Inferior parietal cortex (tissue), 1 donor: ENCODE results near the gene SIK3.

ENCODE experiments used
- DNase-seq: peaks from one replicate; pipeline ENCODE4 v3.0.0-alpha.2; 2016; ENCODE audit errors: extremely low spot score

SIK3 gene

DNA sequence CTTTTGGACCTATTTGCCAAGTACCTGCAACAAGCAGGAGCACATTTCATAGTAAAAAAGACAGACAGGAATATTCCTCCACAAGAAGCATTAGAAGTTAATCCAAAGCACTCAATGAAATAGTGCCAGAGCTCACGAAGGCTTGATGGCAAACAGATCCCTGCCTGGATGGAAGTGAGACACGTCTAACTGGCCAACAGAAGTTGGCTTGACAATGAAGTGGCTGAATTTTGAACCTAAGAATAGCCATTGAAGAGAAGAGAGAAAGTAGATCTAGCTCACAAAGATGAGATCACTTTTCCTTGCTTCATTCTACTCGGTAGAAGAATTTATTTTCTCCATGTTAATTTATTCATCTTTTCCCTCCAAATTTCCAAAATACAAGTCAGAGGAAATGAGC, 230.2 kb downstream of the SIK3 start:
- DNase-seq, result no peak

DNA sequence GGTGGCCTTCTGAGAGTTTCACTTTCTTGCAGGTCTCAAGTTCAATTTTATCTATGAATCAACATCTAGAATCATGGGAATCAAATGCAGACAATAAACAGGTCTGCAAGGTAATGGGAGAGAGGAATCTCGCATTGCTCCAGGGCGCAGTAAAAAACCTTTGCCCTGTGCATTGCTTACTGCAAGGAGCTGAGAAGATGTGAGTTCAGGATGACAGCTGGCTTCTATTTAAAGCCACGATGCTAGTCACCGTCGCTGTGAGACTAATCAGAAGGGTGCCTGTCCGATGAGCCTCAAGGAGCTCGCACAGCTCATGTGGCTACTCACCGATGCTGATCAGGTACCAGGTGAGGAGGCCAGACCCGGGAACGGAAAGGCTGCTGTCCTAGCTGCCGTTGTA, 230.6 kb downstream of the SIK3 start:
- no peak for DNase-seq

DNA sequence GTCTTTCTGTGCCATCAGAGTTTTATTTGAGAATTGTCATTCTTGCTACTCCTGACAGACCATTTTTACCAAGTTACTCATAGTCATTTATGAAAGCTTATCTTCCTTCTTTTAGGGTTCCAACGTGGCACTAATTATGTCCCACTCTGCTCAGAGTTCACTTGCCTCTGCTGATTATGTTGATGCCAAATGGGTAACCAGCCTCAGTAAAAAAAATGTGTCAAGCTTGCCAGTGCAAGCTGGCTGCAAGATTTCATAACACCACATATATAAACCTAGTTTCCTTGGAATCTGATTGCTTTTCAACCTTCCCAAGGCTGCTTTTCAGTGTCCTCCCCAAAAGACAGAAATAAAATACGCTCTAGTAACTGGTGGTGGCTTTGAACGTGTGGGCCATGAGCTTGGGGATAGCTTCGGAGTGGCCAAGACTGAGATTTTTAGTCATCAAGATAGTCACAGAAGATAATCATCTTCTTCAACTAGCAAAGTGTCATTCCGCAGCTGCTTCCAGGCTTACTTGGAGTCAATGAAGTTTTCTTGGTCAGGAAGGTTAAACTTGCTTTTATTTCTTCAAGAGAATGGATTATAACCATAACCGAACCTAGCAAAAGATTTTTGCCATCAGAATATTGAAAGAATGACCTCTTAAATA, 231.3 kb downstream of the SIK3 start:
- no peak for DNase-seq

DNA sequence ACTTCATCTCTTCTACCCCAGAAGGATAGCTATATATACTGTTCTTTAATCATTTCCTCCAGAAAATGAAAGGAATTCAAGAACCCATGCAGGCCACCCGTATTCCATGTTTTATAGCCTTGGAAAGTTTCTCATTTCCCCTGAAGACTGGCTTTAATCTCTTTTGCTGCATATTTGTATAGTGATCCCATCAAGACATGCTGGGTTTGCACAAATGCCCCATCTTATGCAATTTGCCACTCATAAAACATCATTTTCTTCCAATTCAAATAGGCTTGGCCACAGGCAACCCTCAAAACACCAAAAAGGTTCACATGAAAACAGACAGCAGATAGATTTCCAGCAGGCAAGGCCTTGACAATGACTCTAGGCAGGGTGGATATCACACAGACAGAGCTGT, 232.5 kb downstream of the SIK3 start:
- DNase-seq, result no peak

DNA sequence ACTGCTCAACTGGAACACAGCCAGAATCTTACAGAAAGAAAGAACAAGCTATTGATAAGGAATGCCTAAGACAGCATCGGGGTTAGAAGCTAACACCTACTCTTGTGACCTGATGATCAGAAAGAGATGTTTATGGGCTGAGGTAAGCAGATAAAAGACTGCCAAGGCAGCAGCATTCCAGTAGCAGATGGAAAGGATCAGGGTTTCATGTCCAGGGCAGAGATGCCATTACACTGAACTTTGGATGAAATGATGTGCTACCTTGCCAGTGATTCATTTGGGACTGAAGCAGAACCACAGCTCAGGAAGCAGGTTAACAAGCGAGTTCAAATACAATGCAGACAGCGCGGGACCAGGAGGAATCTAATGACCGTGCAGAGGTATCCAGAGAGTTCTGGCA, 233.7 kb downstream of the SIK3 start:
- DNase-seq, result no peak

DNA sequence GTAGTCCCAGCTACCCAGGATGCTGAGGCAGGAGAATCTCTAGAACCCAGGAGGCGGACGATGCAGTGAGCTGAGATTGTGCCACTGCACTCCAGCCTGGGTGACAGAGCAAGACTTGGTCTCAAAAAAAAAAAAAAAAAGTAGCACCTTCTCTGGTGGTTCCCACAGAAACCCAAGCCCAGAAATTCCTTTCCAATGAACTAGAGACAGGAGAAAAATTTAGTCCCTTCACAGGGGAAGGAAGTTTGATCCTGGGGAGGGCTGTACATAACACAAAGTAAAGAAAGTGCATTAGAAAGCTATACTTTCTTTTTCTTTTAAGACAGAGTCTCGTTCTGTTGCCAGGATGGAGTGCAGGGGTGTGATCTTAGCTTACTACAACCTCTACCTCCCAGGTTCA, 235.3 kb downstream of the SIK3 start:
- no peak for DNase-seq

DNA sequence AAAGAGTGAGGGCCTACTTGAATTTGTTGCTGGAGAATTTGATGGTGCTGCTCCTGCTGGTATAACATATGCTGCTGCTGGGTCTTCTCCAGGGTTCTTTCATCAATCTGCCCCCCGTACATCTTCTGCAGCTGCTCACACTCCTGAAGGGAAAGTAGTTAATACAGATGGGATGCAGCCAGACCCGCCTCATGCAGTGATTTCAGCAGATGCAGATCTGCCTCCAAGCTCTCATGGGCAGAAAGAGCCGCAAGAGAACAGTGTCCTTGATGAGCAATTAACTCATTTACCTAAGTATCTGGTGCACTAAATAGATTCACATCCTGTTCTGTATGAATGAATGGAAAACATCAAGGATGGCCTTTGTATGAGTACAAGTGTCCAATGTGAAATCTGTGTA, 236.0 kb downstream of the SIK3 start:
- no peak for DNase-seq

DNA sequence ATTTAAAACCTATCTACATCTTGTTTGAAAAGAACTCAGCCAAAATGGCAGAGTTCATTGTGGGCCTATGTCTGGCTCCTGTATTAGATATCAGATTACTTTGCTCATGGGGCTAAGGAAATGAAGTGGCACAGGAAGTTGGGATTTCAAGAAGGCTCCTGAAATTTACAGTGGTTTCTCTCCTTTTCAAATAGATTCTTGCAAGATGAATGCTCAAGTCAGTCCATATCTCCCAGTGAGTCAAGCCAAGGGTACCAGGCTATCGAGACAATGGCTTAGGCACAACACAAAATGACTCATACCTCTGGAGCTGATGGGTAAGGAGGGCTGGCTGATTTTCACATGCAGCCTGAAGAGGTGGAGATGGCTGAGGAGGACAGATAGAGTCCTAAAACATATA, 236.7 kb downstream of the SIK3 start:
- no peak for DNase-seq

DNA sequence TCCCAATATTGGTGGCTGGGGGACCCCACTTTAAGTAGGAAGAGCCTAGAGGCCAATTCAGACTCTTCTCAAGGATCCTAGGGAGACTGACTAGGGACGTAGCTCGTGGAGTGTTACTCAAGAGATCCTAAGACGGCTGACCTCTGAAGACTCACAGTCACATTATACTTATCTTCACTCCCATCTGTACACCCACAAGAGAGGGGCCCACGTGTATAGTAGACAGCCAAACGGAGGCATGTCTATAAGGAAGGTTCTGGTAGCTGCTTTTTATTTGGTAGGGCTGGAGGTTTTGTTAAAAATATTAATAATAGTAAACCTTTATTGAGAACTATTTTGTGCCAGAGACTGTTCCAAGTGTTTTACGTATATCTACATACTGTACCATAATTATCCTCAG, 237.9 kb downstream of the SIK3 start:
- no peak for DNase-seq

DNA sequence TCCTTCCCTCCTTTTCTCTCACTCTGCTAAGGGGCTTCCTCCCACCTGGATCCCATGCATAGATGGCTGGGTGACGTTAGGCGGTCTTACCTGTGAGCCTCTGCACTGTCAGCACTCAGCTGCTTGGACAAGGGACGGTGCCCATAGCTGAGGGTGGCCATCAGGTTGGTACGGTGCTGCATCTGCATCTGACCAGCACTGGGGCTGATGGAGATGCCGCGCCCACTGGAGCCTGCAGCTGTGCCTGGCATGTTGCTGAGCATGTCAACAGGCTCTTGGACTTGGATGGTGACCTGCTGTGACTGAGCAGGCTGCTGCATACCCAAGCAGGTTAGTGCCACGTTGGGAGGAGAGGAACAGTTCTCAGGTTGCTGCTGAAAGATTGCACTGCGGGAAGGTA, 239.1 kb downstream of the SIK3 start:
- DNase-seq, result no peak

DNA sequence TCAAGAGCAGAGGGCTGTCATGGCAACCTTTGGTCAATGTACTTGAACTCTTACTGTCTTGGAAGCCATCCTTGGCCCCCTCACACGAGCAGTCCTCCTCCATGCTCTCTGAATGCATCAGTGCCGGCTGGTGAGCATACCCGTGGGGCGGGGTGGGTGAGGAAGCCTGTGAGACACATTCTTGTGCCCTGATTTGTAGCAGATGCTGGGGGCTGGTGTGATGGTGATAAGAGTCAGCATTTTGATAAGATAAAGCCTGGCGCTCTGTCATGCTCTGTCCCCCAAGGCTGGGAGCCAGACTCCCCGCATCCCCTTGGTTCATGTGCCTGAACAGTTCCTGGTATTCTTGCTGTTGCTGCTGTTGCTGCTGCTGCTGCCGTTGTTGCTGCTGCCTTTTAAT, 240.3 kb downstream of the SIK3 start:
- DNase-seq, result no peak

DNA sequence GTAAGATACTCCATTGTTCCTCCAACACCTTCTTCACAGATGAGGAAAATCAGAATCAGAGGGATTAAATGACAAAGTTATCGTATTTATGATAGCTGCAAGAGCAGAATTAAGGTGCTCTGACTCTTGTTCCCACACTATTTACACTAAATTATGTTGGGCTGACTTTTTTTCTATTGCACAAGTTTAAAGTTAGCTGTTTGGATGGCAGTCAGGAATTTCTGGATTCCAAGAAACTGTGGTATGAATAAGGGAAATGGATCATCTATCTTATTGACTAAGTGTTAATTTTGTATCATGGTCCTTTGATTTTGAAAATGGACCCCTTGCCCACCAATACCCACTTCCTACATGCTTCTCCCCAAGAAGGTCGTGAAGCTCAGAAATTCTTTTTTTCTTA, 240.9 kb downstream of the SIK3 start:
- DNase-seq, result no peak

DNA sequence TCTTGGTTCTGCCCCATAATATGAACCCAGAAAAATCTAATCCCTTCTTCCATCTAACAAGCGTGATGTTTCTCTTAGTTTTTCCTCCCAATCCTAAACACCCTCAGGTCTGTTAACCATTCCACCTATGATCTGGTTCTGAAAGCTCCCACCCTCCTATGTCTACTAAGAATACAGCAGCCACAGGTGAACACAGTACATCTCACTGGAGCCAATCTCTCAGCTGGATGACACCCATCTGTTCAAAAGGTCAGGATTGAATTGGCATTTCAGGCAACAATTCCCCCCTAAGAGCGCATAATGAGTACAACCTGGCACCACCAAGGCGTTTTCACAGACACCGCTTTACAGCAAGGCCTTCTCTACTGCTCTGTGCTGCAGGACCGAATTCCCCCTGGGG, 241.8 kb downstream of the SIK3 start:
- DNase-seq, result no peak

DNA sequence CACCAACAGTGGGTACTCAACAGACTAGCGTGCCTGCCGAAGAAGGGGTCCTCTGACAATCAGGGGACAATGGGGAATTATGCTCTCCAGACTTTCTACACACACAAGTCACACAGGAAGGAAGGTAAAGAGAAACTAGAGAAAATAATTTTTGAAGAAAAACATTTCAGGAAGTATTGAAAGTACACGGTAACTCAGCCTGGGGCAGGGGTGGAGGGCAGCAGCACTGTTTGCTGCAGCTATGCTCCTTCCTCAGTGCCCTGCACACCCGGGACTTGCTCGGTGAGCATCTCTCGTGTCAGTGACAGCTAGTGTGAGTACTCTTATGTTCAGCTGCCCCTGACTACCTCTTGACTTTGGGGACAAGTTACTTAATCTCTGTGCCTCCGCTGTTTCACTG, 242.8 kb downstream of the SIK3 start:
- no peak for DNase-seq

DNA sequence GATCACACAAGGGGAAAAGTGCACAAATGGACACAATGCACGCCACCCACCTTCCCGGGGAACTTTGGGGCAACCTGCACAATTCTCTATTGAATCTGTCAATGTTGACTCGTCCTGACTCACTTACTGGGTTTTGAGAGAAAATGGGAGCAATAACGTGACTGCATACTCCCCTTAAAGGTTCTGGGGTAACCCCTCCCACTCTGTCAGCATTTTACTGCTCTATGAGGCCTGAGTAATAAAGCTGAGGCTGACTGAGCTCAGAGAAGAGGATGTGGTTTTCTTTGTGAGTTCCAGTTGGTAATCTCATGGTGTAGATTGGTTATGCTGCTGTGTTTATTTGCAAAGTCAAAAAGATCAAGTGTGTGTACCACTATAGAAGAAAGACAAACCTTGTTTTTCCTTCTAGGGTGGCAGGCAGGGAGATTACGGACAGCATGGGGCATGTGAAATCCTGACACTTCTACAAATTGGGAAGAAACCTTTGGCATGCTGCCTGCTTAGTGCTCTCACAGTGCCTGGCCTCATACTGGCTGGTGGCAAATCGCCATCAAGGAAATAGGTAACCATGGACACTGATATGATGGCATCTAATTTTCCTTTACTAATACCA, 244.7 kb downstream of the SIK3 start:
- DNase-seq, result no peak

DNA sequence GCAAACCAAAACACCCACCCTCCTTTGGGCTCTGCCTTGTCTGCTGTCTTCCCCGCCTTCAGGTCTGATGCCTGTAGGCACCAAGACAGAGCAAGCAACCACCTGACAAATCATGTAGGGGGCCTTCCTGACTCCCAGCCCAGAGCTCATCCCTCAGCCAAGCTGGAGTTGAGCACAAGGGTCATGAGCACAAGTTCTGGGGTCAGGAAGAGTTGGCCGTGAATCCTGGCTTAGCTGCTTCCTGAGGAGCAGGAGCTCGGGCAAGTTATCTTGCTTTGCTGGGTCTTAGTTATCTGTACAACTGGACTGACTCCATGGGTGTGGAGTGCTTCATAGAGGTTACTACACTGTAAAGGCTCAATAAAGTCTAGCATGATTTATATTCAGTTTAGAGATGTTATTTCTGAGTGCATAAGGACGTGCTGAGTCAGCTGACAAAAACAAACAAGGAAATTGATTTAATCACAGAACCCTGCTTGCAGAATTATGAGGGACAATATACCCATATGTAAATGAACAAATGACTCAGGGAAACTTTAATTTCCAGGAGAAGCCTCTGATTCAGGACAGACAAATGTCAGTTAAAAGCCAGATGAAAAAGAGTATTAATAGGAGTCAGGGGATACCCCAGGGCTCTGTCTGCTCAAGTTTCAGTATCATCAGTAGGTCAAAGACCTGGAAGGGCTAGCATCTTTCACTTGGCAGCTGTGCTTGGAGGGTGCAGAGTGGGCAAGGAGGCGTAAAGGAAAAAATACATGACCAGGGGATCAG, 245.8 kb downstream of the SIK3 start:
- DNase-seq, result no peak

DNA sequence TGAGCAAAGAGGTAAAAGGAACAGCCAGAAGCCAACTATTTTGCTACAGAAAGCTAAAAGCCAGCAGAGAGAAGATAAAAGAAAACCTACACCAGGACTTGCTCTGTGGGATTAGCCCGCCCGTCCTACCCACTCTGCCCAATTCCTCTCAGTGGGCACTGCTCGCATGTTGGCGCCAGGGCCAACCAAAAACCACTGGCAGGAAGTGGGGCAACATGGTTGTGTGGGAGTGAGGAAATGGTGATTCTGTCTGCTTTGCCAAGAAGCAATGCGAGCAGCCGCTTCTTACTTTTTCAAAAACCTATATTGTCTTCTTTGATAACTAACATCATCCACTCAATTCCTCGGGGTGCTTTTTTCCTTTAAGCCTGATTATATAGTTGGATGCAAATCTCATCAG, 246.6 kb downstream of the SIK3 start:
- no peak for DNase-seq

DNA sequence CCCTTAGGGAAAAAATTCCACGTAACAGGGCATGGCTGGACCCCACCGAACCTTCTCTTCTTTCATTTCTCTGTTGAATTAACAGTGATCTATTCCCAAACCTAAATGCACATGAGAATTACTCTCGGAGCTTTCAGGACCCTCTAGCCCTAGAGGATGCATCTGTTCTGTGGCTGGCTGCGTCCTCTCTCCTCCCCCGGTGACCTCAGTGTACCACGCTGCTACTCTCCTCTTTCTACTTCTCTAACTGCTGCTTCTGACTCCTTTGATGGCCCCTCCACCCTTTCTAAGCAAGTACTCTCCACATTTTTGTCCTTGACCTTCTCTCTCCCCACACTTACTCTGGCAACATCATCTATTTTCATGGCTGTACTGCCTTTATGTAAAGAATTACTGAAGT, 248.7 kb downstream of the SIK3 start:
- no peak for DNase-seq

DNA sequence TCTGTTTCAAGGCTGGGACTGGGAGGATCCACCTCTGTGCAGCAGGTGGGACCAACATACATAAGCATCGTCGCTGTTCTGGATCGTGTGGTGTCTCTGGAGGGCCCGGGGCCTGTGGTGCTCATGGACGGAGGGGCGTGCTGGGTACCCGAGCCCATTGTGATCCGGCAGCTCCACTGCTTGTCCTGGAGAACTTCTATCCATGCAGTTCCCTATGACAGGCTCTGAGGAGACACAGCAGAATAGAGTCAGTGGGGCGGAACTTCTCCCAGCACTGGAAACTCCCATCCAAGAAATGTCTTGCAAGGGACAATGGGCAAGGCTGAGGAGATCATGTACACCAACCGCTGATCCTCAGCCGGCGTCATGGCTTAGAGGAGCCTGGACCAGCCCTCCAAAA, 249.2 kb downstream of the SIK3 start:
- DNase-seq, result no peak

DNA sequence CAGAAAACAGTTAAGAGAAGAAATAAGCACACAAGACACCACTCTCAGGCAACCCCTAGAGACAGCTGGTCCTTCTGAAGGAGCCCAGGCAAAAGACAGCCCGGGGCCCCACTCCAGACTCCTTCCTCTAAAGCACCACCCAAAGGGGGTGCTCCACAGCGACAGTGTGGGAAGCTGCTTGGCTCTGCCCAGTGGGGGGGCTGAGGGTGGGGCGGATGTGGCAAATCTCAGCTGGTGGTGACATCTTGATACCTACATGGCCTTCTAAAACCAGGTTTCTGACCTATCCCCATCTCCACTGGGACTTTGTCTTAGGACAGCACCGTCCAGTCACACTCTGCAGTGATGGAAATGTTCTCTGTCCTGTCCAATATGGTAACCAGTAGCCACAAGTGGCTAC, 250.6 kb downstream of the SIK3 start:
- DNase-seq, result no peak

DNA sequence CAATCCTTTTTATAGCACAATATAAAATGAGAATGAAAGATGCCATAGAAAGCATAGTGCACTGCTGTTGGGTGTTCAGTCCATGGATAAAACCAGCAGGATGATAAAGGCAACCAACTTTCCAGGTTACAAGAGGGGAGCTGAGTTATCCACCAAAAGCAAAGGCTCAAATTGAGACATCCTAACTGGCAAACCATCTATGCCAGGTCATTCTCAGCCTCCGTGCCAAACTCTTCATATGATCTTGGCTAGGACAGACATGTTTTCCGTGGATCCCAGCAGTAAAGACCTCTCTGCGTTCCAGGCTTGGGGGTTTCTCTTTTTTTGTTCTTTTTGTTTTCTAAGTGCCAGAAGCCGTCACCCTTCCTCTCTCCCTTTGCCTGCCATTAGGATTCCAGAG, 253.5 kb downstream of the SIK3 start:
- DNase-seq, result no peak

DNA sequence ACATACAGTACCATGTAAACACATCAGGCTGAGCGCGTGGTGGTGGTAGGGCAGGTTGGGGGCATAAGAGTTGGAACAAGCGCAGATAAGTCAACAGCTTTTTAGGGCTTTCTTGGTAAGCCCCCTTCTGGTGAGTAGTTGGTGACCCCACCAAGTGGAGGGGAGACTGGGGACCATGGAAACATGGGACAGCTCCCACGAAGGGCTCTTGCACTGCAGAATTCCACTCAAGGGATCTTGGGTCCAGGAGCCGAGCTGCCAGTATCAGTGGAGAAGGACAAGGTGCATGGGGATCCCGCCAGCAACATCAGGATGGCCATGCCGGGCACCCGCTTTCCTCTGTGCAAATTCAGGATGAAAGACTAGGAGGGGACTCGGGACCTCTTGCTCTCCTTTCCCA, 254.6 kb downstream of the SIK3 start:
- no peak for DNase-seq

DNA sequence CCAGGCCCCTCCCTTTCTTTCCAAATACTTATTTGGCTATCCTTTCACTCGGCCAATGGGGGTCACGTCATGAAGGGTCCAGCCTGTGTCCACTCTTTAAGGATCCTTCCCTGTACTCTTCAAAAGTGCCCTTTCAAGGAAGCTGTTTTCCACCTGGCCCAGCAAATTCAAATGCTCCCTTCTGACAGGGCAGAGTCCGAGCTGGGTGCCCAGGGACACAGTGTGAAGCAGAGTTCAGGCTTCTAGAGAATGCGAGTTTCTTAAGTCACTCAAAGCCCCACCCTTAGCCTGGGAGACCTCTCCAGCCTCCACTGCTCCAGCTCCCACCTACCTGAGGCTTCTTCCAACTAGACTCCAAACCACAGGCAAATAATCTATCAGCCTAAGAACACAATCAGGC, 255.3 kb downstream of the SIK3 start:
- no peak for DNase-seq
